Ishikawa (cell line): ENCODE results near the gene UNC50.

ENCODE experiments used
- CEBPB ChIP-seq: IDR thresholded peaks from 2 replicates; pipeline ENCODE4 v1.6.1; 2012
- CREB1 ChIP-seq: IDR thresholded peaks from 2 replicates; pipeline ENCODE4 v1.6.1; 2012; ENCODE audit warnings: low read depth
- EGR1 ChIP-seq: IDR thresholded peaks from 2 replicates; pipeline ENCODE4 v1.6.1; 2012
- EP300 ChIP-seq: IDR thresholded peaks from 2 replicates; pipeline ENCODE4 v1.6.1; 2012; ENCODE audit warnings: borderline replicate concordance
- FOXM1 ChIP-seq: IDR thresholded peaks from 2 replicates; pipeline ENCODE4 v1.6.1; 2012; ENCODE audit warnings: low read depth, borderline replicate concordance
- MAX ChIP-seq: IDR thresholded peaks from 2 replicates; pipeline ENCODE4 v1.6.1; 2012
- NFIC ChIP-seq: IDR thresholded peaks from 2 replicates; pipeline ENCODE4 v1.6.1; 2012
- RAD21 ChIP-seq: IDR thresholded peaks from 2 replicates; pipeline ENCODE4 v1.6.1; 2012; ENCODE audit warnings: low read depth
- REST ChIP-seq: IDR thresholded peaks from 2 replicates; pipeline ENCODE4 v1.6.1; 2012; ENCODE audit warnings: low read depth, mild to moderate bottlenecking
- TAF1 ChIP-seq: IDR thresholded peaks from 2 replicates; pipeline ENCODE4 v1.6.1; 2012; ENCODE audit warnings: low read depth, mild to moderate bottlenecking
- TCF12 ChIP-seq: IDR thresholded peaks from 2 replicates; pipeline ENCODE4 v1.6.1; 2012; ENCODE audit warnings: low read depth
- TEAD4 ChIP-seq: IDR thresholded peaks from 2 replicates; pipeline ENCODE4 v1.6.1; 2012
- USF1 ChIP-seq: IDR thresholded peaks from 2 replicates; pipeline ENCODE4 v1.6.1; 2012
- YY1 ChIP-seq: IDR thresholded peaks from 2 replicates; pipeline ENCODE4 v1.6.1; 2012; ENCODE audit warnings: low read depth
- ZBTB7A ChIP-seq: IDR thresholded peaks from 2 replicates; pipeline ENCODE4 v1.6.1; 2012; ENCODE audit warnings: low read depth

UNC50 gene

GRCh38 chr2:98634406-98635092, 26.2 kb downstream of the UNC50 start:
- TF ChIP-seq RAD21, result peak; percentile 48; the same call in 1 of the 2 replicates
- no peak for TF ChIP-seq YY1

- TF ChIP-seq TAF1, result no peak
- TF ChIP-seq NFIC, result no peak
- no peak for TF ChIP-seq EP300
- no peak for TF ChIP-seq USF1
- no peak for TF ChIP-seq REST
- no peak for TF ChIP-seq CEBPB
- TF ChIP-seq CREB1, result no peak
- no peak for TF ChIP-seq YY1
- no peak for TF ChIP-seq EGR1
- no peak for TF ChIP-seq MAX
- TF ChIP-seq ZBTB7A, result no peak
- TF ChIP-seq TCF12, result no peak
- no peak for TF ChIP-seq TEAD4
- no peak for TF ChIP-seq FOXM1
- TF ChIP-seq RAD21, result no peak
Measured at GRCh38 chr2:98637401-98638147, 29.2 kb downstream of the UNC50 start.

GRCh38 chr2:98643496-98644100, 35.2 kb downstream of the UNC50 start:
- TF ChIP-seq USF1, result no peak
- no peak for TF ChIP-seq EGR1
- TF ChIP-seq EP300, result no peak
- TF ChIP-seq NFIC, result no peak

GRCh38 chr2:98647636-98648035, 39.2 kb downstream of the UNC50 start:
- TF ChIP-seq EGR1, result no peak

- TF ChIP-seq RAD21, result no peak
- TF ChIP-seq TEAD4, result no peak
- no peak for TF ChIP-seq CEBPB
- no peak for TF ChIP-seq FOXM1
- TF ChIP-seq YY1, result no peak
- TF ChIP-seq EGR1, result no peak
- TF ChIP-seq REST, result no peak
- no peak for TF ChIP-seq NFIC
- no peak for TF ChIP-seq EP300
Measured at GRCh38 chr2:98648451-98648850, 40.1 kb downstream of the UNC50 start.

- TF ChIP-seq USF1 (no peak), RAD21 (peak; percentile 97)
Measured at GRCh38 chr2:98649135-98649991, 41.0 kb downstream of the UNC50 start.
